Colon (tissue), 2 donors: Measurements from ENCODE around the gene SLC25A3.
"Not testable (repeated sequence)": the region's sequence is repeated elsewhere in the genome, so short reads cannot be mapped to it uniquely, and the experiment has no call there.

Experiments used
- FAIRE-seq: peaks from 2 replicates; lab custom pipeline; 2012; peaks lifted over from hg19 to GRCh38; lab: Jason Lieb, UNC
- donor health status: control.
- donor health status: control.

The SLC25A3 gene

GRCh38 chr12:98595243-98595988, 1.9 kb downstream of the SLC25A3 start:
- no peak for FAIRE-seq

DNA sequence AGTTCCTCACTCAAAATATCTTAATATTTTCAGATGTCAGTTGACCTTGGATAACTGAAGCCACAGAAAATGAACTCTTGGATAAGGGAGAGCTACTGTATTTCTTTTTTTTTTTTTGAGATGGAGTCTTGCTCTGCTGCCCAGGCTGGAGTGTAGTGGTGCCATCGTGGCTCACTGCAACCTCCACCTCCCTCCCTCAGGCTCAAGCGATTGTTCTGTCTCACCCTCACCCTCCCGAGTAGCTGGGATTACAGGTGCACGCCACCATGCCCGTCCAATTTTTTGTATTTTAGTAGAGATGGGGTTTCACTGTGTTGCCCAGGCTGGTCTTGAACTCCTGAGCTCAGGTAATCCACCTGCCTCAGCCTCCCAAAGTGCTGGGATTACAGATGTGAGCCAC, 3.8 kb downstream of the SLC25A3 start:
- FAIRE-seq: not testable (repeated sequence)

GRCh38 chr12:98601924-98602323, 8.4 kb downstream of the SLC25A3 start:
- no peak for FAIRE-seq

GRCh38 chr12:98606359-98606988, 13.0 kb downstream of the SLC25A3 start:
- no peak for FAIRE-seq

DNA sequence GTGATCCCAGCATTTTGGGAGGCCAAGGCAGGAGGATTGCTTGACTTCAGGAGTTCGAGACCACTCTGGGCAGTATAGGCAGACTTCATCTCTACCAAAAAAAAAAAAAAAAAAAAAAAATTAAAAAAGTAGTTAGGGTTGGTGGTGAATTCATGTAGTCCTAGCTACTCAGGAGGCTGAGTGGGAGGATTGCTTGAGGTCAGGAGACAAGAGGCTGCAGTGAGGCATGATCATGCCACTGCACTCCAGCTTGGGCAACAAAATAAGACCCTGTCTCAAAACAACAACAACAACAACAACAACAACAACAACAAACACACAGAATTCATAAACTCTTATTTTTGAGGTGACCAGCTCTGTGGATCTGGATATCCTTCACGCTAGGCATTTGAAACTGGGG, 17.1 kb downstream of the SLC25A3 start:
- FAIRE-seq: no peak

GRCh38 chr12:98612696-98613334, 19.3 kb downstream of the SLC25A3 start:
- FAIRE-seq: no peak

DNA sequence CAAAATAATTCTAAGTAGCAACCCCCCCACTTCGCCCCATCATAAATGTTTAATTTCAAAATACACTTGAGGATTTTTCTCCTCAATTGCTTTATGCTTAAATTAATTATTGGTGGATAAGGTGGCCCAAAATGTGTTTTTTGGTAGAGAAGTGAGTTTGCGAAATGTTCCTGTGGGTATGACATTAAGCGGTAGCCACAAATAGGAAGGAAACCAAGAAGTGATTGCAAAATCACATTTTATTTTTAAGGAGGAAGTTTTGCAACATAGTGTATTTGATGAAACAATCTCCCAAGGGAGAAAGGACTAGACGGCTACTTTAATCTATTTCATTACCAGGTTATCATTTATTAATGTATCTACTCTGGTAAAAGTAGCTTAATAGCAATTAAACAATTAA, 25.5 kb downstream of the SLC25A3 start:
- FAIRE-seq: no peak

GRCh38 chr12:98635657-98636323, 42.3 kb downstream of the SLC25A3 start:
- no peak for FAIRE-seq

- FAIRE-seq: no peak
Observed at GRCh38 chr12:98637068-98637467, 43.6 kb downstream of the SLC25A3 start.

DNA sequence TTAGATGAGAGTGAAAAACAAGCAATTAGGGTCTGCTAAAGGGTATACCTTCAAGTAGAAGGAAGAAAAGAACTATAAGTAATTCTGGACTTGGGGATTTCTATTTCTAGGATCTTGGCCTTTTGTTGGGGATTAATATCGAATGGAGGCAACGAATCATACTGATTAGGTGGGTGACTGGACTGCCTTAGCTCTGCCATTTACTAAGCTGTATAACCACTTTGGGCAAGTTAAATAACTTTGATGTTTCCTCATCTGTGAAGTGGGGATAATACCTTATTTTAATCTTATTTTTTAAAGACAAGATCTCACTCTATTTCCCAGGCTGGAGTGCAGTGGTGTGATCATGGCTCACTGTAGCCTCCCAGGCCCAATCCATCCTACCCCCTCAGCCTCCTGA, 44.5 kb downstream of the SLC25A3 start:
- no peak for FAIRE-seq

- no peak for FAIRE-seq
Observed at GRCh38 chr12:98639491-98639890, 46.0 kb downstream of the SLC25A3 start.

GRCh38 chr12:98642801-98643200, 49.3 kb downstream of the SLC25A3 start:
- FAIRE-seq: not testable (repeated sequence)

DNA sequence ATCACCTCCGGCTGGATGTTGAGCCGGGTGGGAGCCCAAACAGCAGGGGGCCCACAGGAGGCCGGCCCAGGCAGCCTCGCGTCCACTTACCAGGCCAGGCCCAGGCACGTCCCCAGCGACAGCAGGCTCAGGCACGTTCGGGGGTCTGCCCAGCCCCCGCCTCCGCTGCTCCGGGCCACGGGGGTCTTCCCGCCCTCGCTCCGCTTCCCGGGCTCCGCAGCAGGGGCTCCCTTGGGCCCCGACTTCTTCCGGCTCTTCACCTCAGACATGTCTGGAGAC, 50.9 kb downstream of the SLC25A3 start:
- no peak for FAIRE-seq

DNA sequence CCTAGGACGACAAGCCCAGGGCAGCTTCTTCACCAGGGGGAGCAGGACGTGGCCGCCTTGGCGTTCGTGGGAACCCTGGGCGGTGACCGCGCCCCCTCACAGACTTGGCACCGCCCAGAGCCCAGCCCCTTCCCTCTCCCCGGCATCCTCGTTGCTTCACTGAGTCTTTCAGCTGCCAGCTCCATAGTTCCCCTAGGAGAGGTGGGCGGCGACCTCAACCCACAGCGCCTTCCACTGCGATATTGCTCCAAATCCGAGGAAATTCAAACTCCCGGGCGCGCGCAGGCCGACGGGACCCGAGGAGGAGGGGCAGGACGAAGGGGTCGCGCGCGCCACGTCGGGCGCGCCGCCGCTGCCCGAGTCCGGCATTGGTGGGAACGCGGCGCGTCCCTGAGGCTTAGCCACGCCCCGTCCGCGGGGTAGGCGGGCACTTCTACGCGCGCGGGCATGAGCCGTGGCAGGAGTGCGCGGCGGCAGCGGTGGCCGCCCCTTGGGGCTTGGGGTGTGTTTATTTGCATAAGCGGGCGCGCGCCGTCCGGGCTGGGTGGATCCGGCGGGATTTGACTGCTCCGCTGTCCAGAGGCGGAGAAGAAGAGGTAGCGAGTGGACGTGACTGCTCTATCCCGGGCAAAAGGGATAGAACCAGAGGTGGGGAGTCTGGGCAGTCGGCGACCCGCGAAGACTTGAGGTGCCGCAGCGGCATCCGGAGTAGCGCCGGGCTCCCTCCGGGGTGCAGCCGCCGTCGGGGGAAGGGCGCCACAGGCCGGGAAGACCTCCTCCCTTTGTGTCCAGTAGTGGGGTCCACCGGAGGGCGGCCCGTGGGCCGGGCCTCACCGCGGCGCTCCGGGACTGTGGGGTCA, 51.5 kb downstream of the SLC25A3 start, which contains the start of the genes APAF1 and IKBIP:
Gene APAF1, plus strand, starts transcription at position 579 of the 860 bp plus-strand sequence. CDS start 3,070 bp downstream, outside the sequence.
Gene IKBIP, minus strand, starts transcription at position 77 of the 860 bp plus-strand sequence. CDS start 87 bp downstream, outside the sequence.
- FAIRE-seq: no peak

- FAIRE-seq: no peak
Observed at GRCh38 chr12:98645572-98646067, 52.1 kb downstream of the SLC25A3 start.

- no peak for FAIRE-seq
Observed at GRCh38 chr12:98646294-98647090, 53.0 kb downstream of the SLC25A3 start.

GRCh38 chr12:98651328-98651727, 57.8 kb downstream of the SLC25A3 start:
- FAIRE-seq: no peak

GRCh38 chr12:98653866-98654493, 60.5 kb downstream of the SLC25A3 start:
- peak; percentile 53 for FAIRE-seq
